Tibial nerve (tissue), 3 donors: ENCODE data around the gene OR5J2.

ENCODE experiments used
- CTCF ChIP-seq, 5 experiments: fragments of 200-600 bp in 3 of 5; fragments of 450-650 bp in 2 of 5; sonication (generic) in 3 of 5; IDR thresholded peaks; one replicate each; pipeline ENCODE4 v1.5.1; 2016 to 2019; ENCODE audit warnings: antibody characterized with exemption in 5 of 5, mild to moderate bottlenecking in 3 of 5, moderate library complexity in 2 of 5
- POLR2A ChIP-seq, 2 donors: fragments of 450-650 bp; IDR thresholded peaks; one replicate each; pipeline ENCODE4 v1.6.1; 2017; ENCODE audit warnings: antibody characterized with exemption in 2 of 2, mild to moderate bottlenecking in 2 of 2, moderate library complexity in 2 of 2

- no peak for TF ChIP-seq CTCF (IDR thresholded peaks at IDR 0.05)
- no peak for TF ChIP-seq POLR2A (IDR thresholded peaks at IDR 0.05)
These were observed at the start of gene OR5J2 for GRCh38 chr11:56176318-56176717.
